ENCODE data around the gene ZC3H11A.

ZC3H11A gene

GRCh38 chr1:203842559-203842876 is 47.1 kb downstream of the ZC3H11A start:
- DNase-seq (ENCODE audit: low read depth) = no peak

- no peak for DNase-seq (ENCODE audit: low read depth)
Observed at GRCh38 chr1:203843435-203843834, 48.0 kb downstream of the ZC3H11A start.
